ENCODE results near the gene BUD13. TPM values are rescaled to one million over a fixed set of nuclear protein-coding genes. Genes with fewer than 3 reads are reported as not detected.

BUD13 gene
- total and polyA plus RNA-seq, 2 of the 4 experiments (the other 2 are of a cell fraction), result 11.2 to 14.0 TPM

DNA sequence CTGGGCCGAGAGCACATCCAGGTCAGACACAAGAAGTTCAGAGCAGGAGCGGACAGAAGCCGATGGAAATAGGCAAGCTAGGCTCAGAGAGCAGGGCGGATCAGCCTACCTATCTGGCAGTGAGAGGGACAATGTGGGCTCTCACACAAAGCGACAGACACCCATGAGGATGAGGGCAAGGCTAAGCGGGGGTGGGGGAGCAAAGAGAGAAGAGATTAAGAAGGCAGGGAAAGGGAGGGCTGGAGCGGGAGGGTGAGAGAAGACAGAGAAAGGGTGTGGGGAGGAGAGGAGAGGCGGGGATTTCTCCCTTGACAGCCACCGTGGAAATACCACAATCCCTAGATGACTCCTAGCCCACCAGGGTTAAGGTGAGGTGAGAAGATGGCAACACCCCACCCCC lies 57.9 kb downstream of the BUD13 start:
- no peak overlapping the region for H2AK9ac ChIP-seq (replicated peaks; ENCODE audit: low read depth, low read length, poor library complexity)
- no peak overlapping the region for H2BK5ac ChIP-seq (ENCODE audit: low read depth, low read length, poor library complexity, severe bottlenecking)
- ChIA-PET CTCF (interaction anchor here (1.3 kb wide), 1 partner anchor 20 kb away, joined by 3 read pairs; no protein-coding TSS in a partner anchor), POLR2A (ENCODE audit: unreplicated experiment) (no interaction called here)
- DNase-seq (no peak), ATAC-seq (ENCODE audit: low read depth) (no peak)
- H2AK5ac ChIP-seq (ENCODE audit: low read depth, low read length), result no peak overlapping the region
- in situ Hi-C loops (cut with MboI; ENCODE audit: low sequenced_read_pairs) (no loop called here), intact Hi-C loops (cut with micrococcal nuclease) (no loop called here), dilution Hi-C loops (cut with HindIII; ENCODE audit: low sequenced_read_pairs, unreplicated experiment) (no loop called here)
- H2BK20ac ChIP-seq (ENCODE audit: low read depth, low read length), result no peak overlapping the region
- H3K4ac ChIP-seq (ENCODE audit: low read depth, low read length), result no peak overlapping the region
- 83% methylated on average over 1 of the region's 9 CpGs; no CpG with 5 or more reads in 1 of the 2 experiments for WGBS, 2 experiments (ENCODE audit: extremely low coverage in 2 of 2, insufficient read length in 1 of 2)
- no peak overlapping the region for H4K91ac ChIP-seq (ENCODE audit: insufficient read depth, low read depth, low read length)
- no peak overlapping the region for H3K9ac ChIP-seq (ENCODE audit: low read depth, low read length)
- H3K4me1 ChIP-seq (ENCODE audit: control insufficient read depth, insufficient read depth, low read length), result no peaks in the 10 kb centered on the region
- no peaks in the 10 kb centered on the region for H3K9me1 ChIP-seq (ENCODE audit: insufficient read depth, low read length)
- no peak overlapping the region for H3K27ac ChIP-seq (ENCODE audit: insufficient read depth, low read length)
- no peak overlapping the region for H4K8ac ChIP-seq (ENCODE audit: low read depth in 2 of 2, low read length in 2 of 2)
- no peak overlapping the region for H2BK15ac ChIP-seq (ENCODE audit: low read depth, low read length)
- no peak overlapping the region for H2AFZ ChIP-seq (replicated peaks; ENCODE audit: low read length, poor library complexity)
- no peaks in the 10 kb centered on the region for H3K79me1 ChIP-seq (ENCODE audit: low read depth in 1 of 2, low read length in 2 of 2)
- H4K20me1 ChIP-seq (ENCODE audit: insufficient read depth, low read length), result no peaks in the 10 kb centered on the region
- H3K4me3 ChIP-seq (ENCODE audit: insufficient read depth, low read depth, low read length), result no peak overlapping the region
- H3K56ac ChIP-seq (ENCODE audit: extremely low read depth, insufficient read depth, low read length), result no peak overlapping the region
- no peak overlapping the region for H3K14ac ChIP-seq (replicated peaks; ENCODE audit: low read depth, low read length)
- H3K18ac ChIP-seq (ENCODE audit: low read depth, low read length), result no peak overlapping the region
- no TSS peak for BruUV-seq (replicated peaks)
- H2BK120ac ChIP-seq (ENCODE audit: low read depth, low read length), result no peak overlapping the region
- no peak for TF ChIP-seq RCOR1 (IDR thresholded peaks at IDR 0.05; ENCODE audit: insufficient replicate concordance, low read length)
- no peak for TF ChIP-seq ELK1 (IDR thresholded peaks at IDR 0.05; ENCODE audit: borderline replicate concordance, low read depth, low read length)
- TF ChIP-seq, protein P1, sequence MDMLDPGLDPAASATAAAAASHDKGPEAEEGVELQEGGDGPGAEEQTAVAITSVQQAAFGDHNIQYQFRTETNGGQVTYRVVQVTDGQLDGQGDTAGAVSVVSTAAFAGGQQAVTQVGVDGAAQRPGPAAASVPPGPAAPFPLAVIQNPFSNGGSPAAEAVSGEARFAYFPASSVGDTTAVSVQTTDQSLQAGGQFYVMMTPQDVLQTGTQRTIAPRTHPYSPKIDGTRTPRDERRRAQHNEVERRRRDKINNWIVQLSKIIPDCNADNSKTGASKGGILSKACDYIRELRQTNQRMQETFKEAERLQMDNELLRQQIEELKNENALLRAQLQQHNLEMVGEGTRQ (IDR thresholded peaks at IDR 0.05; ENCODE audit: low read depth, low read length), result no peak
- TF ChIP-seq RAD21 (IDR thresholded peaks at IDR 0.05; ENCODE audit: low read length), result no peak
- TF ChIP-seq RFX5 (IDR thresholded peaks at IDR 0.05; ENCODE audit: low read depth, low read length), result no peak
- no peak for TF ChIP-seq SMC3 (IDR thresholded peaks at IDR 0.05; ENCODE audit: low read depth, low read length)
- no peak for TF ChIP-seq NFE2L2 (IDR thresholded peaks at IDR 0.05; ENCODE audit: low read depth, low read length)
- no peaks in the 10 kb centered on the region for H3K36me3 ChIP-seq (ENCODE audit: control insufficient read depth, insufficient read depth, low read length)
- H3K23ac ChIP-seq (ENCODE audit: low read depth, low read length), result no peak overlapping the region
- no peak overlapping the region for H3K4me2 ChIP-seq (ENCODE audit: low read depth, low read length)
- no peak overlapping the region for H4K5ac ChIP-seq (ENCODE audit: low read depth, low read length)
- peaks cover 40% of the 10 kb centered on the region for H3K27me3 ChIP-seq (ENCODE audit: control insufficient read depth, insufficient read depth, low read length)
- H3K9me3 ChIP-seq (ENCODE audit: control insufficient read depth, insufficient read depth, low read length), result no peaks in the 10 kb centered on the region

All from IMR-90 (cell line).